ENCODE results near the gene CAMK1D. TPM values are rescaled to one million over a fixed set of nuclear protein-coding genes. Genes with fewer than 3 reads are reported as not detected.

CAMK1D gene
- total and polyA plus RNA-seq, 2 experiments from 2014 or later: 4.6 to 7.2 TPM

GRCh38 chr10:12422189-12422588, 72.8 kb downstream of the CAMK1D start:
- ATAC-seq: no peak
- H3K4me1 ChIP-seq (ENCODE audit: insufficient read depth): no peaks in the 10 kb centered on the region
- H4K20me1 ChIP-seq (replicated peaks; ENCODE audit: insufficient read depth): no peaks in the 10 kb centered on the region
- H3K27ac ChIP-seq (ENCODE audit: low read depth): no peak overlapping the region
- H2AFZ ChIP-seq: no peak overlapping the region
- no peaks in the 10 kb centered on the region for H3K36me3 ChIP-seq (ENCODE audit: insufficient read depth)
- no peaks in the 10 kb centered on the region for H3K79me2 ChIP-seq (replicated peaks; ENCODE audit: insufficient read depth)
- TF ChIP-seq CTCF (conservative IDR thresholded peaks at IDR 0.05; ENCODE audit: low read depth in 2 of 2) (no peak), ETS1 (IDR thresholded peaks at IDR 0.05) (no peak), EZH2 (IDR thresholded peaks at IDR 0.05; ENCODE audit: low read depth, unreplicated experiment) (no peak), POLR2AphosphoS5 (IDR thresholded peaks at IDR 0.05; ENCODE audit: low read depth) (no peak), STAT1 (IDR thresholded peaks at IDR 0.05; ENCODE audit: unreplicated experiment) (no peak), JUNB (IDR thresholded peaks at IDR 0.05; ENCODE audit: unreplicated experiment) (no peak), CREB1 (CRISPR knock-in tag; IDR thresholded peaks at IDR 0.05; ENCODE audit: low read depth) (no peak), ZNF462 (CRISPR knock-in tag; IDR thresholded peaks at IDR 0.05) (no peak), EZH2phosphoT487 (IDR thresholded peaks at IDR 0.05; ENCODE audit: unreplicated experiment) (no peak), ZNF114 (CRISPR knock-in tag; IDR thresholded peaks at IDR 0.05) (no peak), NANOG (IDR thresholded peaks at IDR 0.05; ENCODE audit: borderline replicate concordance) (no peak), REST (IDR thresholded peaks at IDR 0.05; ENCODE audit: unreplicated experiment) (no peak), ZNF331 (CRISPR knock-in tag; IDR thresholded peaks at IDR 0.05; ENCODE audit: low read depth) (no peak)
- Mint-ChIP-seq H3K27me3 (ENCODE audit: insufficient read depth, low read depth, poor library complexity) (peaks cover 5% of the 10 kb centered on the region), H3K27ac (no peak overlapping the region), H3K4me3 (no peak overlapping the region), H3K9me3 (no peaks in the 10 kb centered on the region), H3K36me3 (ENCODE audit: low read depth) (no peaks in the 10 kb centered on the region), H3K4me1 (no peaks in the 10 kb centered on the region)
- H3K27me3 ChIP-seq (ENCODE audit: insufficient read depth): no peaks in the 10 kb centered on the region
- H3K9me2 ChIP-seq (ENCODE audit: insufficient read depth): no peaks in the 10 kb centered on the region
- H3K4me3 ChIP-seq: no peak overlapping the region
- no peaks in the 10 kb centered on the region for H3F3A ChIP-seq (replicated peaks; ENCODE audit: low read depth)
- no peak overlapping the region for H3K4me2 ChIP-seq
- DNase-seq (ENCODE audit: low spot score): no peak
